Stimulated activated CD4-positive, alpha-beta T cell treated with anti-CD3 and anti-CD28 coated beads, TNF-alpha, amount 100 ng/mL, for 24 hours (primary cell): Measurements from ENCODE around the gene AKR1B15.
A peak's percentile ranks its signal among the peaks of the same experiment; 100 is the strongest.

ENCODE experiments used
- DNase-seq, 3 experiments: peaks; one replicate each; pipeline ENCODE4 v3.0.0-alpha.2; 2020; ENCODE audit warnings: low read depth in 3 of 3

The AKR1B15 gene

GRCh38 chr7:134613623-134614347 lies 64.9 kb downstream of the AKR1B15 start:
- peak in 1 of 3 experiments; percentile 6 for DNase-seq

- DNase-seq: no peak
Observed at GRCh38 chr7:134616611-134617010, 67.7 kb downstream of the AKR1B15 start.

GRCh38 chr7:134618756-134619530 lies 70.0 kb downstream of the AKR1B15 start:
- no peak for DNase-seq

GRCh38 chr7:134619627-134620331 lies 70.9 kb downstream of the AKR1B15 start:
- DNase-seq: no peak

GRCh38 chr7:134622303-134622995 lies 73.5 kb downstream of the AKR1B15 start:
- no peak for DNase-seq

- no peak for DNase-seq
Observed at GRCh38 chr7:134623193-134623592, 74.3 kb downstream of the AKR1B15 start.

- no peak for DNase-seq
Observed at GRCh38 chr7:134625550-134625949, 76.6 kb downstream of the AKR1B15 start.

GRCh38 chr7:134627109-134627774 lies 78.3 kb downstream of the AKR1B15 start:
- DNase-seq: no peak

GRCh38 chr7:134627775-134628153 lies 78.9 kb downstream of the AKR1B15 start:
- DNase-seq: no peak

GRCh38 chr7:134629445-134629844 lies 80.5 kb downstream of the AKR1B15 start:
- DNase-seq: no peak
